ENCODE results near the gene GDAP1L1. TPM values are rescaled to one million over a fixed set of nuclear protein-coding genes. Genes with fewer than 3 reads are reported as not detected.

The GDAP1L1 gene
- total RNA-seq = not detected
- long read RNA-seq, partial matches to known transcripts = 0 of 2 reads
- long read RNA-seq, other reads (novel, unspliced or antisense) = 2 of 2 reads

DNA sequence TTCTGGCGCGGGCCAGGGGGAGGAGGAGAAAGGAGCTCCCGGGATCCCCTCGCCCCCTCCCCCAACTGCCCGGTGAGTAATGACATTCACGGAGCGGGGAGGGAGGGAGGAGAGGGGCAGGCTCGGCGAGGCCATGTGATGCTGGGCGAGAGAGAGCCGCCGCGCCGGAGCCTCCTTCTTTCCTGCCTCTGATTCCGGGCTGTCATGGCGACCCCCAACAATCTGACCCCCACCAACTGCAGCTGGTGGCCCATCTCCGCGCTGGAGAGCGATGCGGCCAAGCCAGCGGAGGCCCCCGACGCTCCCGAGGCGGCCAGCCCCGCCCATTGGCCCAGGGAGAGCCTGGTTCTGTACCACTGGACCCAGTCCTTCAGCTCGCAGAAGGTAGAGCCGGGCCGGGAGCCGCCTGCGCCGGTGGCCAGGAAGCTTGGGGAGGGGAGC lies at the start of gene GDAP1L1:
GDAP1L1 (plus strand) TSS at position 178 of the 441 bp plus-strand sequence; CDS start at position 205, 27 bp downstream.
- intact Hi-C loops (cut with DNase I, micrococcal nuclease) = no loop called here
- ATAC-seq (no peak), DNase-seq (no peak)

DNA sequence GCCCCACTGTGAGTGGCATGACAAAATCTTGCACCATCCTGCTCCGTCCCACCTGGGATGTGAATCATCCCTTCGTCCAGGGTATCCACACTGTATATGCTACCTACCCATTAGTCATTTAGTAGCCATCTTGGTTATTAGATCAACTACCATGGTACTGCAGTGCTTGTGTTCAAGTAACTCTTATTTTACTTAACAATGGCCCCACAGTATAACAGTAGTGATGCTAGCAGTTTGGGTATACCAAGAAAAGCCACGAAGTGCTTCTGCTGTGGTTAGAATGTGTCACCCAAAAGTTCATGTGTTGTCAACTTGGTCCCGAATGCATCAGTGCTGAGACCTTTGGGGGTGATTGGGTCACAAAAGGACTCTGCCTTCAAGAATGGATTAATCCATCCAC lies 48.2 kb upstream of the GDAP1L1 start:
- DNase-seq = no peak
- intact Hi-C loops (cut with DNase I, micrococcal nuclease) = no loop called here
- no peak for ATAC-seq

DNA sequence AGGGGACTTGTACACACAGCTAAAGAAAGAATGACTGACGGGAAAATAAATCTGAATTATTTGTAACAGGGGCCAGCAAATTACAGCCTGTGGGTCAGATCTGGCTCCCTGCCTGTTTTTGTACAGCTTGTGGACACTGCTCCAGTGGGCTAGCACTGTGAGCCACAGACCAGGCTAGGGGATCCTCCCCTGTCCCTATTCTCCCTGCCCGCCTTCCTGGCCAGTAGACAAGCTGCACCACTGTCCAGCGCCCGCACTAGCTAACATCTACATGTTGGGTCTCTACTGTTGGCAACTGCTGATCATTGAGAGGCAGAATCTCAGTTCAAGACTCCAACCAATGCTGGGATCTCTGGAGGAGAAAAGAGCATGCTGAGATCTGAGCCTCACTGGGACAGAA lies 47.2 kb upstream of the GDAP1L1 start:
- no peak for ATAC-seq
- intact Hi-C loops (cut with DNase I, micrococcal nuclease) = no loop called here
- DNase-seq = no peak

DNA sequence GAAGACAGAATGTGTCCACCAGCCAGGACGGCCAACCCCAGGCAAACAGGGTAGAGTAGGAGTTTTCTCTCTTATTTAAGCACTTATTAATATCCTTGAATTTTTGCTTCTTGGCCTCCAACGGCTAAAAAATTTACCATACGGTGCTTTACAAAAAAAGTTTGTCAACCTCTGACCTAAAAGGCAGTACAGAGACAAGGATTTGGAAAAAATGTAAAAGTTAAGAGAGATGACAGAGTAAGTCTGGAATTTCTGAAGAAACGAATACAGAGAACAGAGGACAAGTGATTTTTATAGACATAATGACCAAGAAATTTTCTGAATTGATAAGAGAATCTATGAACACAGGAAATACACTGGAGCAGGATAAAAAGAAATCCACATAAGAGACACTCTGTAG lies 46.7 kb upstream of the GDAP1L1 start:
- no peak for DNase-seq
- no peak for ATAC-seq
- intact Hi-C loops (cut with DNase I, micrococcal nuclease) = no loop called here

DNA sequence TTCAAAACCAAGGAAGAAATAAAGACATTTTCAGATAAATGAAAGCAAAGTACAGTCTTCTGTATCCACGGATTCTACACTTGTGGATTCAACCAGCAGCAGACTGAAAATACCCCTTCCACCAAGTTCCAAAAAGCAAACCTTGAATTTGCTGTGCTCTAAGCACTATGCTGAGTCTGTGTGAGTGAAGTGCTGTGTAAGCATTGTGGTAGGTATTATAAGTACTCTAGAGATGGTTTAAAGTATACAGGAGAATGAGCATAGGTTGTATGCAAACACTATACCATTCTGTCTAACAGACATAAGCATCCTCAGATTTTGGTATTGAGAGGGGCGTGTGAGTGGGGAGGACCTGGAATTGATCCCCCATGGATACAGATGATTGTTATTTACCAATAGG lies 46.1 kb upstream of the GDAP1L1 start:
- no peak for ATAC-seq
- intact Hi-C loops (cut with DNase I, micrococcal nuclease) = no loop called here
- no peak for DNase-seq

DNA sequence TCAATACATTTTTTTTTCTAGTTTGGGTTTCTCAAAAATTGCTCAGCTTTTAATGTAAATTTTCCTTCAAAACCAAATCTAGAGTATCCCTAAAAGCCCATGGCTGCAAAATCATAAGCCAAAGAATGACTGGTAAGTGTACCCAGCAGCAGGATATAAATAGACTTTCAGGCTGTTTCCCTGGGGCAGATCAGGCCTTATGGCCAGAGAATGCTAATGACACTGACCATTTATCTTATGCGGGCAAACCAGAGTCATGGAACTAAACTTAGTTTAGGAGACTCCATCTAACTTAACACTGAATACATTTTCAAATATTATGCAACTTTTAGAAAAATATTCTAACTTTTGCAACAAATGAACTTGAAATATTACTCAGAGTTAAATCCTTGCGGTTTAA lies 43.9 kb upstream of the GDAP1L1 start:
- ATAC-seq = no peak
- intact Hi-C loops (cut with DNase I, micrococcal nuclease) = no loop called here
- no peak for DNase-seq

DNA sequence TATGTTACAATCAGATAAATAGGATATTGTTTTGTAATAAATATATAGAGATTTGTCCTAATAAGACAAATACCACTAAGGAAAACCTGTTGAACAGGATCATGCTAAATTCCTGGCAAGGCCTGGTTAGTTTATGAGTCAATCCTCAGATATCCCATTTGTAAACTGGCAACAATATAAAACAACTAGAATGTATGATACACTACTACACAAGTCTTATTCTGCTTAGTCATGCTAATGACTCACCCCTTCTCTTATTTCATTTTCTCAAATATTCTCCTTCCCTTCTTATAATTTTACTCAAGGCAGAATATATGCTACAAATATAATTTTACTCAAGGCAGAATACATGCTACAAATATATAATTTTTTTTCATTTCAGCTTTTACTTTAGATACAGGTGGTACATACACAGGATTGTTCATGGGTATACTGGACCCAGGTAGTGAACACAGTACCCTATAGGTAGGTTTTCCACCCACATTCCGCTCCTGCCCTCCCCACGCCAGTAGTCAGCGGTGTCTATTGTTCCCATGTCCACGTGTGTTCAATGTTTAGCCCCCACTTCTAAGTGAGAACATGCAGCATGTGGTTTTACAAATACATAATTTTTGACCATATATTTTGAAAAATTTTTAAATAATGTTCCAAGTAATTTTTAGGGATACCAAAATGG lies 42.8 kb upstream of the GDAP1L1 start:
- ATAC-seq (peak; percentile 42), DNase-seq (no peak)
- intact Hi-C loops (cut with DNase I, micrococcal nuclease) = no loop called here

DNA sequence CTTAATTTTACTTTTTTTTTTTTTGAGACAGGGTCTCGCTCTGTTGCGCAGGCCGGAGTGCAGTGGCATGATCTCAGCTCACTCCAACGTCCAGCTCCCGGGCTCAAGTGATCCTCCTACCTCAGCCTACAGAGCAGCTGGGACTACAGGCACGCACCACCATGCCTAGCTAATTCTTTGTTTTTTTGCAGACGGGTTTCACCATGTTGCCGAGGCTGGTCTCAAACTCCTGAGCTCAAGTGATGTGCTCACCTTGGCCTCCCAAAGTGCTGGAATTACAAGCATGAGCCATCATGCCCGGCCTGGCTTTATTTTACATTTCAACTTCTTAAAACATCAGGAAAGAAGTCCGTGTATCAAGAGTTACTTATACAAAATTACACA lies 42.3 kb upstream of the GDAP1L1 start:
- no peak for ATAC-seq
- intact Hi-C loops (cut with DNase I, micrococcal nuclease) = no loop called here

DNA sequence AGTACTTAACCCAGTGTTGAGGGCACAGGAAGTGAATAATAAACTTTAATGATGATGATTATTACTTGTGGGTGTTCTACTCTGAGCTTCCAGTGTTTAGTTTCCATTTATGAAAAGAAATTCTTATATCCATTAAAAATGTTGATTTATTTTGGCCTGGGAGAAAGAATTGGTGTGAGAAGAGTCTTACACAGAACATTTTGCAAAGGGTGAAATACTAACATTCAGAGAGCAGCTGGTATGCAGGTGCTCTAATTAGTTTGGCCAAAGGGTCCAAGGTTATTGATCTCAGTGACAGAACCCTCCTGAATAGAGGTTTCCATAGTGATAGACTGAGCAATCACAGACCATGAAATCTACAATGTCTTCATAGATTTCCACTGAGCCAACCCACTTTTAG lies 41.0 kb upstream of the GDAP1L1 start:
- intact Hi-C loops (cut with DNase I, micrococcal nuclease) = no loop called here
- ATAC-seq = no peak
- no peak for DNase-seq

More for the DNA sequence above, 42.3 kb upstream of the GDAP1L1 start:
- no peak for DNase-seq

DNA sequence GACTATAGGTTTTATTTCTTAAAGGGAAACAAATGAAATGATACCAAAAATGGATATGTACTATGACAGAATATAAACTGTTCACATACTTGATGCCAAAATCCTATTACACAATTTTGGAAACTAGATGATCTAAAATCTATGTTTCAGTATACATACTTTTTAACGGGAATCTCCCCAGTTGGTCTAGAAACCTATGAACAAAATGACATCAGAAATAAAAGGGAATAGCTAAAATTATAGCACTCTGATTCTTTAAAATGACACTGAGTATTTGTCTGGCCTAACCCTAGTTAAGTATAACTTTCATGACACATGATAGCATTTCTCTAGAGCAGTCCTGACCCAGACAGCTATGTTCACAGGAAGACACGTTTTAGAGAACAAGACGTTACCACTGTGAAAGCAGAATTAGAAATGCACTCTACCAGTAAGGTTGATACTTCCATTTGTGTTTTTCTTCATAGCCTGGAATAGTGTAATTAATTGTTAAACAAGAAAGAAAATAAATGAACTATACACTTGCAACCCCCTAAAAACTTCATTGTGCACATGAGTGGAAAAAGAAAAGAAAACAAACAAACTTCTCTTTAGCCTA lies 39.9 kb upstream of the GDAP1L1 start:
- DNase-seq (no peak), ATAC-seq (no peak)
- intact Hi-C loops (cut with DNase I, micrococcal nuclease) = no loop called here

DNA sequence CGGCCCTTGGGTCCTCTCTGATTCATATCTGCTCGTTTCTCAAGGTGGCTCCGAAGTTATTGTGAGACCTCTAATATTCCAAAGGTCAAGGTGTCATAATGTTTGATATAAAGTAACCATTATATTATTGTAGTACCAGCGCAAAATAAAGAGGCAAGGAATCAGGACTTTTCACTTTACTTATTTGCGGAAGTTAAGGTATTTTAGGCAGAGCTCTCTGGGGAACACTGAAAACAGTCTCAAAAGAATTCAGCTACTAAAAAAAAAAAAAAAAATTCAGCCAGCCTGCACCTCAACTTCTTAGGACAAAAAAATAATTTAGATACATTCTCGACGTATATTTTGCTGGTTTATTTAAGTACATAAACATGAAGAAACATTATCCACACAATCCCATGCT lies 38.9 kb upstream of the GDAP1L1 start:
- intact Hi-C loops (cut with DNase I, micrococcal nuclease) = no loop called here
- ATAC-seq (no peak), DNase-seq (no peak)

DNA sequence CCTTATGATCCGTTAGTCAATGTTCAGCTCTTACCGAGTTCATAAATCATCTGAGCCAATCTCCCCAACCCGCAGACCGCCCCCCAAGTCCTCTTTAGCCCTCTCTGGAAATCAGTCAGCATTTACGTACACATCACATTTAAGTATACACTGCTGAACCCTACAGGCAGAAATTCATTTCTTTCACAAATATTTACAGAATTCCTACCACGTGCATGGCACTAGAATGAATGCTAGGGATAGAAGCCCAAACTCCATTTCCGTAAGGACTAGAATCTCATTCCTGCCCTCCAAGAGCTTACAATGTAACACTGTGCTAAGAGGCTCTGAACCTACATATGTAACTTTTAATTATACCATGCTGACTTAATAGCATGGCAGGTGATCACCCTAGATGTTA lies 38.3 kb upstream of the GDAP1L1 start:
- DNase-seq (no peak), ATAC-seq (no peak)
- intact Hi-C loops (cut with DNase I, micrococcal nuclease) = no loop called here

DNA sequence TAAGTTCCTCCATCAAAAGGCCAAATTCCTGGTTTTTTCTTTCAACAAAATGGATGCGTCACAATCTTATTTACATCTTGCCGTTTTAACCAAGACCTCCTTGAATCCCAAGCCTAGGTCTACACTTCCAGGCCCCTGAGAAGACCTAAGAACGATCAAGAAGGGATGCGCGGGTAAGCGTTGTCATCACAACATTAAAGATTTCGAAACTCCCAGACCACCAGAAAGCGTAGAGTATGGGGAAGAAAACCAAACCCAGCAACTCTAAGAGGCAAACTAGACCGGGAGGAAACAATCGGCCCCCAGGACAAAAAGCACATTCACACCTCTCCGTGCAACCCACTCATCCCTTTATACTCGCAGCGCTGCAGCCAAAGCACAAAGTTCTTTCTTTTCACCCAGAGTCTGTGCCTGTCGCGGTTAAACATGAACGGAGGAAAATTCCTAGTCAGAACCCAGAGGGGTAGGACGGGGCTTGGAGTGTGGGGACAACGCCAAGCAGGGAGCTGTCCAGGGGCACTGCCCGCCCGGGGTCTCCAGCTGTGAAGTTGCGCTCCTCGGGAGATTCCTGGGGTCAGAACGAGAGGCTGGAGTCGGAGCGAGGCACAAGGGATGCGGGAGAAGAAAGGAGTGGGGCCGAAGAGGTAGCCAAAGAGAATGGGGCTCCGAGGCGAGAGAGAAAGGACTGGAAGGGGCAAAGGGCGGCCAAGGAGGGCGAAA lies 37.3 kb upstream of the GDAP1L1 start:
- ATAC-seq (peak; percentile 11), DNase-seq (no peak)
- intact Hi-C loops (cut with DNase I, micrococcal nuclease) = loop anchor here in 1 of 2 donors (10.0 kb wide), 3 partner anchors 175 to 395 kb away; no protein-coding TSS in a partner anchor

DNA sequence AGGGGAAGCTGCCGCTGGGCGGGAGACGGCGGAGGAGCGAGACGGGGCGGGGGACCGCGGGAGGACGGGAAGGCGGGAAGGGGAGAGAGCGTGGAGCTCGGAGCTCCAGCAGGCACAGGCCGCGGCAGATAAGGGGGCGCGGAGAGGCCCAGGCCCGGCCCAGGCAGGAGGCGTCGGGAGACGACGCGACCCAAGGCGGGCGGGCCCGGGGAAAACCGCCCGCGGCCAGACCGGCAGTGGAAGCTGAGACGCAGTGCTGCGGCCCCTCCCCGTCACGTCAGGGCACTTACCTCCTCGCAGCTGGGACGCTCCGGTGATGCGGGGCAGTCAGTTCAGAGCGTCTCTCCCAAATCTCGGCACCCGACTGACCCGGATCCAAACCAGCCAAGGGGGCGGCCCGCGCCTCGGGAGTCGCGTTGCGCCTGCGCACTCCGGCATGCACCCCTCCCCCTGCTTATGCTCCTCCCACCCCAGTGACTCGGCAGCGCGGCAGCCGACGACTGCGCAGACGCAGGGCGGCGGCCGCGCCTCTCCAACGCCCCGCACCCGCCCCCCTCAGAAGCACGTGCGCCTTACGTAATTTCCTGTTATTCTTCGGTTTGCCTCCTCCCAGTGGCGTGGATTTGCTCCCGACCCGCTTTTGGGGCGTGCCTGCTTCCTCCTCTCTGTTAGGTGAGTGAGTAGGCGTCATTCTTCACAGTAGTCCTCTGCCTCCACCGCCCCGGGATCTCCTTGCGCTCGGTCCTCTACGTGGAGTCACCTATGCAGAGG lies 36.5 kb upstream of the GDAP1L1 start, which contains the start of gene OSER1:
OSER1 (minus strand) TSS at position 366 of the 771 bp plus-strand sequence. CDS start 3,814 bp downstream, outside the sequence.
- intact Hi-C loops (cut with DNase I, micrococcal nuclease) = loop anchor here in 1 of 2 donors (10.0 kb wide), 3 partner anchors 174 to 394 kb away; no protein-coding TSS in a partner anchor
- peak; percentile 81 for ATAC-seq

DNA sequence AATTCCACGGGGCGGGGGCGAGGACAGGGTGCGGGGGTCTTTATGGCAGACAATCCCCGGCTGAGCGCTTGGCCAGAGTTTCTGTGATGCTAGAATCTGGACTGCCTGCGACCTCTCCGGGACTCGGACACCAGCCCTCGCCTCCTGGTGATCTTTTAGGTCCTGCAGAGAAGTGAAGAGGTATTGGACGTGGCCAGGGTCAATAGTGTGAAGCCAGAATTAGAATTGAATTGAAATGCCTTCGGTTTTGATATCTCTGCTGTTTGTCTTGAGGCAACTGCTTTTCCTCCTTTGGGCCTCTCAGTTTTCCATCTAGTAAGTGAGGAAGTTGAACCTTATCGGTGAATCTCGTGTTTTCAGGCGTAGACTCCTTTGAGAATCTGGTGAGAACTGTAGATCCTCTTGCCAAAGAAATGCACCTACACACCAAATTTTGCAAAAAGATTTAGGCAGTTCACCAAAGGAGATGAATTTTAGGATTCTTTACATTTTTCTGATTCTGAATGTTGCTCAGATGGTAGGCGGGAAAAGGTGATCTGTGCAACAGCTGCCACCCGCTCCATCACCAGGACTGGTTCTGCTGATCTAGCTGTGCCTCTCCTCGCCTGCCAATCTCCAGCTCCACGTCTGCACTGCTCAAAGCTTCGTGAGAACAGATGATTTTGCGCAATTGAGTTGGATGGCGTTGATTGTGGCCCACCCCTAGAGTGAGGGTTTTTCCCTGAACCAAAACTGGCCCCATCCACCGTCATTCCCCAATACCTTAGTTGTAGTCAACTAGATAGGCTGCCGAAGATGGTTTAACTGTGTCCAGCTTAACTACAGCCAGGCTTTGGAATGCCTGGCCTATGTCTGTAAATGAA lies 35.7 kb upstream of the GDAP1L1 start:
- ATAC-seq = peak; percentile 1
- intact Hi-C loops (cut with DNase I, micrococcal nuclease) = loop anchor here in 1 of 2 donors (10.0 kb wide), 3 partner anchors 173 to 393 kb away; no protein-coding TSS in a partner anchor
- DNase-seq = peak; percentile 41 to 54

More for the DNA sequence above, 36.5 kb upstream of the GDAP1L1 start, which contains the start of gene OSER1:
- DNase-seq = peak; percentile 97 to 99

DNA sequence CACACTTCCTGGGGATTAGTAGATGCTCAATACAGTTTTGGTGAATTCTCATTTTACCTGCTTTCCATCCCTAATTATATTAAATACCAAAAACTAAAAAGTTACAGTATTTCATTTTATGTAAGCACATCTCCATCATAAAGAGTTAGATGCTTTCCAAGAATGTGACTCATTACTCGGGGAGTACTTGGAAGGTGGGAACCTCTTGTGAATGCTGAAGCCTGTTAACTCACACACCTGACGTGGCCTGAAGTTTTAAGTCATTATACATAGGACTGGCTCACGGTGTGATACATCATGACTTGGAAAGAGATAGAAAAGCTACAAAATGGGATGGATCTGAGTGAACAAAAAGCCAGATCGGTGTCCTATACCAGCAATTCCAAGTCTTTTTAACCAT lies 34.3 kb upstream of the GDAP1L1 start:
- intact Hi-C loops (cut with DNase I, micrococcal nuclease) = loop anchor here in 1 of 2 donors (10.0 kb wide), 3 partner anchors 172 to 392 kb away; no protein-coding TSS in a partner anchor
- DNase-seq (no peak), ATAC-seq (no peak)

DNA sequence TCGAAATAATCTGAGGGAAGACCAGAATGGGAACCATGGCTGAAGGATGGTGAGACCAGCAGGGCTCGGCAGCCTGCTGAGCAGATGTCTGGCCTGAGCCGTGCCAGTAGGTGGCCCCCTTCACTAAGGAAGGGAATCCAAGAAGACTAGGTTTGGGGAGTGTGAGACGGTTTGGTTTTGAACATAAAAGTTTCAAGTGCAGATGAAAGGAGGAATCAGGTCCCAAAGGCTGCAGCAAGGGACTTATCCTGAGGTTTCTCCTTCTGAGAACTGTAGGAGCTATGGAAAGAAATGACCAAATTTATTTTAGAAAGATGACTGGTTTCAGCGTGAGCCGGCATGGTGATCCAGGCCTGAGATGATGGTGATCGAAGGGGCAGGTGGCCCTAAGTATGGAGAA lies 32.0 kb upstream of the GDAP1L1 start:
- intact Hi-C loops (cut with DNase I, micrococcal nuclease) = loop anchor here in 1 of 2 donors (5.0 to 10.0 kb wide), 4 partner anchors 92 to 390 kb away; no protein-coding TSS in a partner anchor
- DNase-seq = peak; percentile 67 to 84
- peak; percentile 14 for ATAC-seq

Measured in left colon (tissue), 2 donors.